Panc1 (cell line): Measurements from ENCODE around the gene SAA2.

Experiments
- CTCF ChIP-seq: fragments of 450-650 bp; IDR thresholded peaks from 2 replicates; pipeline ENCODE4 v1.5.1; 2017; ENCODE audit warnings: mild to moderate bottlenecking
- POLR2AphosphoS5 ChIP-seq: IDR thresholded peaks from 2 replicates; pipeline ENCODE4 v1.6.1; 2012; ENCODE audit warnings: mild to moderate bottlenecking, low read depth, low read length, moderate library complexity
- SIN3A ChIP-seq: IDR thresholded peaks from 2 replicates; pipeline ENCODE4 v1.6.1; 2012; ENCODE audit warnings: low read depth, mild to moderate bottlenecking, low read length, moderate library complexity, borderline replicate concordance; ENCODE audit not compliant: insufficient read depth

GRCh38 chr11:18204771-18205170, 43.7 kb downstream of the SAA2 start:
- TF ChIP-seq CTCF (no peak), SIN3A (no peak), POLR2AphosphoS5 (no peak)
